Mammary epithelial cell (primary cell): Measurements from ENCODE around the gene PMEL.

Source experiments
- EZH2 ChIP-seq: IDR thresholded peaks from 2 replicates; pipeline ENCODE4 v1.6.1; 2012; ENCODE audit warnings: low read length, inconsistent platforms, borderline replicate concordance
- TF ChIP-seq, protein P1 (sequence below), 2 donors: IDR thresholded peaks in 1 of 2; conservative IDR thresholded peaks in 1 of 2; 2 replicates each; pipeline ENCODE4 v1.5.1; 2011 to 2012; ENCODE audit warnings: inconsistent platforms in 2 of 2, low read length in 2 of 2, mild to moderate bottlenecking in 2 of 2, control low read depth in 1 of 2, low read depth in 1 of 2; ENCODE audit not compliant: insufficient read depth in 1 of 2; ENCODE audit errors: extremely low read depth in 1 of 2

DNA sequence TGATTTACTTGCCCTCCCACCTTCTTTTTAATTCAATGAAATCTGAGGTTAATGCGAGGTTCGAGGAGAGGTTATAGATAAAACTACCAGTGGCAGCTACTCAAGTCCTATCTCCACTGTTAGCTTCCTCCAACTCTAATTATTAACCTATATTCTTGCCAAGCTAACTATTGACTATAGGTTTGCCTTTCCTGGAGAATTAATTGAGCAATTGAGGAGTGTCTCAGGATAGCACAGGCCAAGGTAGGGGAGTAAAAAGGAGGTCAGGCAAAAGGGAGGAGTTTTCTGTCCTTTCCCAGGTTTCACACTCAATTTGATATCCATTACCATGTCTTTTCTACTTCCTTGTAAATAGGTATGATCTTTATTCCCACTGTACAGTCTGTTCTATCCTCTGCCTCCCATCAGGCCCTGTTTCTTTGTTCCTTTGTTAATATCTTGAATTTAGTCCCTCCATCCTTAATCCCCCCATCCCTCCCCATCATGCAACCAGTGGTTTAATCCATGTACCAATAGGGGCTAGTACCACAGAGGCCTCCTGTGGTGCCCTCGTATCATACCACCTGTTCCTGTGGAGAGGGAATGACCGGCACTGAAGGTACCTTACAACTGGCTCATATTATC, 27.5 kb upstream of the PMEL start:
- TF ChIP-seq, protein P1, sequence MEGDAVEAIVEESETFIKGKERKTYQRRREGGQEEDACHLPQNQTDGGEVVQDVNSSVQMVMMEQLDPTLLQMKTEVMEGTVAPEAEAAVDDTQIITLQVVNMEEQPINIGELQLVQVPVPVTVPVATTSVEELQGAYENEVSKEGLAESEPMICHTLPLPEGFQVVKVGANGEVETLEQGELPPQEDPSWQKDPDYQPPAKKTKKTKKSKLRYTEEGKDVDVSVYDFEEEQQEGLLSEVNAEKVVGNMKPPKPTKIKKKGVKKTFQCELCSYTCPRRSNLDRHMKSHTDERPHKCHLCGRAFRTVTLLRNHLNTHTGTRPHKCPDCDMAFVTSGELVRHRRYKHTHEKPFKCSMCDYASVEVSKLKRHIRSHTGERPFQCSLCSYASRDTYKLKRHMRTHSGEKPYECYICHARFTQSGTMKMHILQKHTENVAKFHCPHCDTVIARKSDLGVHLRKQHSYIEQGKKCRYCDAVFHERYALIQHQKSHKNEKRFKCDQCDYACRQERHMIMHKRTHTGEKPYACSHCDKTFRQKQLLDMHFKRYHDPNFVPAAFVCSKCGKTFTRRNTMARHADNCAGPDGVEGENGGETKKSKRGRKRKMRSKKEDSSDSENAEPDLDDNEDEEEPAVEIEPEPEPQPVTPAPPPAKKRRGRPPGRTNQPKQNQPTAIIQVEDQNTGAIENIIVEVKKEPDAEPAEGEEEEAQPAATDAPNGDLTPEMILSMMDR (conservative IDR thresholded peaks at IDR 0.05 in 1 of 2, IDR thresholded peaks at IDR 0.05 in 1 of 2; ENCODE audit: extremely low read depth in 1 of 2, insufficient read depth in 1 of 2, low read depth in 1 of 2, low read length in 2 of 2): no peak
- TF ChIP-seq EZH2: no peak
